Activated CD8-positive, alpha-beta T cell treated with anti-CD3 and anti-CD28 coated beads for 36 hours (primary cell): ENCODE measurements around the gene SLC16A7. TPM values are rescaled to one million over a fixed set of nuclear protein-coding genes. Genes with fewer than 3 reads are reported as not detected.
"Not testable (repeated sequence)": the region's sequence is repeated elsewhere in the genome, so short reads cannot be mapped to it uniquely, and the experiment has no call there.

Experiments
- ATAC-seq: fragments of 200-7000 bp; cut with Tn5 transposase; one replicate; pipeline ENCODE4 v1.10.0; 2021; ENCODE audit warnings: mild to moderate bottlenecking, moderate library complexity
- CTCF ChIA-PET: fragments of 350-600 bp; sonication (Branson Sonifier 250); formaldehyde crosslinking; loops from one replicate; lab custom pipeline; 2021; ENCODE audit warnings: antibody characterized with exemption; lab: Charles Lee
- POLR2A ChIA-PET: fragments of 350-600 bp; sonication (Branson Sonifier 250); formaldehyde crosslinking; loops from one replicate; lab custom pipeline; 2021; ENCODE audit warnings: antibody characterized with exemption; lab: Charles Lee
- DNase-seq: peaks from one replicate; pipeline ENCODE4 v3.0.0-alpha.2; 2020
- H3K27ac Mint-ChIP-seq: one replicate; pipeline ENCODE4 v1.8.0; 2021; ENCODE audit warnings: mild to moderate bottlenecking, mixed read lengths
- H3K27me3 Mint-ChIP-seq: one replicate; pipeline ENCODE4 v1.8.0; 2021; ENCODE audit warnings: mixed read lengths
- H3K36me3 Mint-ChIP-seq: one replicate; pipeline ENCODE4 v1.8.0; 2021; ENCODE audit warnings: low read depth, mixed read lengths
- H3K4me1 Mint-ChIP-seq: one replicate; pipeline ENCODE4 v1.8.0; 2021; ENCODE audit warnings: low read depth, mixed read lengths
- H3K4me3 Mint-ChIP-seq: one replicate; pipeline ENCODE4 v1.8.0; 2021; ENCODE audit warnings: mild to moderate bottlenecking, moderate library complexity, mixed read lengths
- H3K9me3 Mint-ChIP-seq: one replicate; pipeline ENCODE4 v1.8.0; 2021; ENCODE audit warnings: mixed read lengths
- CTCF ChIP-seq: fragments of 200-600 bp; IDR thresholded peaks from one replicate; pipeline ENCODE4 v1.8.0; 2022; ENCODE audit warnings: antibody characterized with exemption, mild to moderate bottlenecking
- intact Hi-C: fragments of 100-400 bp; cut with micrococcal nuclease; formaldehyde crosslinking; loops from one replicate; pipeline ENCODE4 v1.10.0; 2022
- total RNA-seq, 2 experiments: library from RNA; stranded (reverse); gene quantifications; one replicate each; pipeline ENCODE4 v1.2.3, GENCODE V29; 2021

Gene SLC16A7
- total RNA-seq, 2 experiments from 2014 or later = 21.0 to 21.4 TPM

GRCh38 chr12:59736786-59737185, 141.0 kb downstream of the SLC16A7 start:
- H3K36me3 Mint-ChIP-seq = peaks cover 20% of the 10 kb centered on the region
- TF ChIP-seq CTCF = no peak
- H3K27me3 Mint-ChIP-seq = no peaks in the 10 kb centered on the region
- H3K9me3 Mint-ChIP-seq = no peaks in the 10 kb centered on the region
- CTCF ChIA-PET = no interaction called here
- no peak for DNase-seq
- peaks cover 11% of the 10 kb centered on the region for H3K4me1 Mint-ChIP-seq
- POLR2A ChIA-PET = no interaction called here
- H3K27ac Mint-ChIP-seq = no peak overlapping the region
- H3K4me3 Mint-ChIP-seq = no peak overlapping the region
- intact Hi-C loops = no loop called here
- no peak for ATAC-seq

GRCh38 chr12:59737725-59738463, 142.1 kb downstream of the SLC16A7 start:
- H3K4me1 Mint-ChIP-seq = peaks cover 13% of the 10 kb centered on the region
- H3K27ac Mint-ChIP-seq = no peak overlapping the region
- peaks cover 20% of the 10 kb centered on the region for H3K36me3 Mint-ChIP-seq
- H3K4me3 Mint-ChIP-seq = no peak overlapping the region
- no peak for TF ChIP-seq CTCF
- ChIA-PET CTCF (no interaction called here), POLR2A (no interaction called here)
- ATAC-seq (no peak), DNase-seq (no peak)
- intact Hi-C loops = no loop called here
- no peaks in the 10 kb centered on the region for H3K27me3 Mint-ChIP-seq
- H3K9me3 Mint-ChIP-seq = no peaks in the 10 kb centered on the region

GRCh38 chr12:59742841-59743240, 147.0 kb downstream of the SLC16A7 start:
- H3K9me3 Mint-ChIP-seq = peaks cover 1% of the 10 kb centered on the region
- H3K36me3 Mint-ChIP-seq = peaks cover 30% of the 10 kb centered on the region
- no peak for ATAC-seq
- TF ChIP-seq CTCF = no peak
- intact Hi-C loops = no loop called here
- ChIA-PET CTCF (no interaction called here), POLR2A (no interaction called here)
- no peak overlapping the region for H3K4me3 Mint-ChIP-seq
- peaks cover 3% of the 10 kb centered on the region for H3K4me1 Mint-ChIP-seq
- H3K27me3 Mint-ChIP-seq = no peaks in the 10 kb centered on the region
- no peak for DNase-seq
- no peak overlapping the region for H3K27ac Mint-ChIP-seq

GRCh38 chr12:59744564-59744963, 148.7 kb downstream of the SLC16A7 start:
- Mint-ChIP-seq H3K4me1 (peaks cover 2% of the 10 kb centered on the region), H3K27ac (no peak overlapping the region)

GRCh38 chr12:59751091-59751490, 155.3 kb downstream of the SLC16A7 start:
- Mint-ChIP-seq H3K36me3 (peaks cover 32% of the 10 kb centered on the region), H3K9me3 (peaks cover 26% of the 10 kb centered on the region)
- H3K4me3 Mint-ChIP-seq, ATAC-seq, DNase-seq, POLR2A ChIA-PET, H3K27me3 Mint-ChIP-seq, intact Hi-C loops, CTCF ChIA-PET, H3K4me1 Mint-ChIP-seq, H3K27ac Mint-ChIP-seq: not testable (repeated sequence)

More at GRCh38 chr12:59744564-59744963, 148.7 kb downstream of the SLC16A7 start:
- TF ChIP-seq CTCF = no peak
- Mint-ChIP-seq H3K27me3 (no peaks in the 10 kb centered on the region), H3K4me3 (no peak overlapping the region), H3K9me3 (peaks cover 4% of the 10 kb centered on the region), H3K36me3 (peaks cover 36% of the 10 kb centered on the region)
- ATAC-seq (no peak), DNase-seq (no peak)
- POLR2A ChIA-PET = no interaction called here
- CTCF ChIA-PET = no interaction called here
- intact Hi-C loops = no loop called here
